Panc1 (cell line): ENCODE data around the gene ARHGEF10L. TPM values are rescaled to one million over a fixed set of nuclear protein-coding genes. Genes with fewer than 3 reads are reported as not detected.

Source experiments
- ATAC-seq: fragments of 200-7000 bp; cut with Tn5 transposase; 2 replicates; pipeline ENCODE4 v1.9.1; 2020; ENCODE audit warnings: mild to moderate bottlenecking, moderate library complexity
- BruUV-seq: library from RNA; stranded (reverse); fragments of 400-500 nt; replicated peaks from 2 replicates; lab custom pipeline; 2021; lab: Mats Ljungman, UMichigan
- CTCF ChIA-PET: fragments of 300-600 bp; sonication (Branson Sonifier 250); formaldehyde crosslinking; loops from one replicate; lab custom pipeline; 2022; ENCODE audit warnings: antibody characterized with exemption; lab: Charles Lee
- POLR2A ChIA-PET: fragments of 300-600 bp; sonication (Branson Sonifier 250); formaldehyde crosslinking; loops from one replicate; lab custom pipeline; 2022; ENCODE audit warnings: antibody characterized with exemption; lab: Charles Lee
- DNase-seq: peaks from one replicate; pipeline ENCODE4 v3.0.0-alpha.2; 2010; ENCODE audit warnings: low read depth, low spot score
- H3K27ac ChIP-seq: 2 replicates; pipeline ENCODE4 v1.5.1; 2011; ENCODE audit warnings: mild to moderate bottlenecking, low read length, inconsistent platforms
- H3K27me3 ChIP-seq: fragments of 200-500 bp; sonication (Bioruptor generic); 2 replicates; pipeline ENCODE4 v1.6.0; 2014; ENCODE audit warnings: low read length, inconsistent platforms; ENCODE audit not compliant: control insufficient read depth, insufficient read depth
- H3K36me3 ChIP-seq: fragments of 200-500 bp; sonication (Bioruptor generic); 2 replicates; pipeline ENCODE4 v1.5.1; 2014; ENCODE audit warnings: inconsistent platforms, mild to moderate bottlenecking, low read length, moderate library complexity; ENCODE audit not compliant: control insufficient read depth, insufficient read depth
- H3K4me1 ChIP-seq: 2 replicates; pipeline ENCODE4 v1.5.1; 2011; ENCODE audit warnings: inconsistent platforms, mild to moderate bottlenecking, low read length, moderate library complexity; ENCODE audit not compliant: control insufficient read depth, insufficient read depth
- H3K4me3 ChIP-seq, 2 experiments: 2 replicates each; pipeline ENCODE4 v1.5.1; 2011 to 2012; ENCODE audit warnings: low read depth in 2 of 2, low read length in 2 of 2, mild to moderate bottlenecking in 2 of 2, inconsistent platforms in 1 of 2, moderate library complexity in 1 of 2
- H3K9me3 ChIP-seq: fragments of 200-500 bp; sonication (Bioruptor generic); 2 replicates; pipeline ENCODE4 v1.5.1; 2014; ENCODE audit warnings: low read depth, mild to moderate bottlenecking, inconsistent platforms, low read length, moderate library complexity; ENCODE audit not compliant: control insufficient read depth, insufficient read depth
- CTCF ChIP-seq: fragments of 450-650 bp; IDR thresholded peaks from 2 replicates; pipeline ENCODE4 v1.5.1; 2017; ENCODE audit warnings: mild to moderate bottlenecking
- POLR2AphosphoS5 ChIP-seq: IDR thresholded peaks from 2 replicates; pipeline ENCODE4 v1.6.1; 2012; ENCODE audit warnings: mild to moderate bottlenecking, low read depth, low read length, moderate library complexity
- REST ChIP-seq, 2 experiments: IDR thresholded peaks; 2 replicates each; pipeline ENCODE4 v1.6.1; 2011 to 2012; ENCODE audit warnings: low read depth in 2 of 2, control low read depth in 1 of 2, low read length in 1 of 2, mild to moderate bottlenecking in 1 of 2, moderate library complexity in 1 of 2; ENCODE audit not compliant: insufficient read depth in 1 of 2
- SIN3A ChIP-seq: IDR thresholded peaks from 2 replicates; pipeline ENCODE4 v1.6.1; 2012; ENCODE audit warnings: low read depth, mild to moderate bottlenecking, low read length, moderate library complexity, borderline replicate concordance; ENCODE audit not compliant: insufficient read depth
- TCF7L2 ChIP-seq: IDR thresholded peaks from 2 replicates; pipeline ENCODE4 v1.6.1; 2011; ENCODE audit warnings: mild to moderate bottlenecking, low read depth, low read length, inconsistent platforms
- in situ Hi-C: cut with HindIII; loops from 2 replicates; pipeline ENCODE4 v1.10.0; 2016; ENCODE audit warnings: low sequenced_read_pairs, low pct_unique_long_range_greater_than_20kb
- intact Hi-C: fragments of 100-400 bp; cut with micrococcal nuclease; formaldehyde crosslinking; loops from one replicate; pipeline ENCODE4 v1.10.0; 2022; ENCODE audit not compliant: unreplicated experiment
- total RNA-seq: library from RNA; stranded (reverse); gene quantifications from one replicate; pipeline ENCODE4 v1.2.1, GENCODE V29; 2021; ENCODE audit not compliant: unreplicated experiment

ARHGEF10L gene
- total RNA-seq, 1 experiment from 2014 or later, result 5.9 TPM

DNA sequence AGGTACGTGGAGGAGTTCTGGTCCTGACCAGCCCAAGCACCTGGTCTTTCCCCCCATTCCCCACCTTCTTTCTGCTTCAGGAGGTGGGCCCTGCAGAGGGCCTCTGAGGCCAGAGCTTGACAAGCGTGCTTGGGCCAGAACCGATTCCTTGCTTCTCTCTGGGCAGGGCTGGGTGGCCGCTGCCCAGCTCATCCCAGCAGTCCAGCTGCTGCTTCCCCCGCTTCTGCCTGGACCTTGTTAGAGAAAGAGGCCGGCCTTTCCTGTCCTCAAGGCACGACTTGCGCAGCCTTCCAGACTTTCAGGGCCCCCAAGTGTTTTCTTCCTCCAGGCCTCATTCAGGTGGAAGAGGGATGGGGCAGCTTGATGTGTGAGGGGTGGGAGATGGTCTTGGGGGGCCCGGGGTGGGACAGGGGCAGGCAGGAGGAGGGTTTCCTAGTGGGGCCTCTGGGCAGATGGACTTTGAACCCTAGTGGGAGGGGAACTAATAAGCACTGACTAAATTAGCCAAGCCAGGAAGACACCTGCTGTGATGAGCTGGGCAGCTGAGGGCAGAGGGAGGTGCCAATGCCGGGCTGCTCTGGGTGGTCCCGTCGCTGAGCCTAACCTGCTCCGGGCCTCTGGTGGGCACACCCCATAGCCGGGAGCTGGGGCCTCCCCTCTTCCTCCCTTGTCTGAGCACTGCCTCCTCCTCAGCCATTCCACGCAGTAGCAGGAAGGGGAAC lies 36.5 kb downstream of the ARHGEF10L start:
- H3K27ac ChIP-seq, result no peak overlapping the region
- ATAC-seq (no peak), DNase-seq (no peak)

GRCh38 chr1:17576519-17576853 lies 37.0 kb downstream of the ARHGEF10L start:
- Histone ChIP-seq H3K27me3 (no peaks in the 10 kb centered on the region), H3K4me3 (no peak overlapping the region), H3K27ac (no peak overlapping the region), H3K9me3 (no peaks in the 10 kb centered on the region), H3K4me1 (no peaks in the 10 kb centered on the region), H3K36me3 (no peaks in the 10 kb centered on the region)
- no TSS peak for BruUV-seq
- DNase-seq (no peak), ATAC-seq (no peak)
- in situ Hi-C loops, result no loop called here
- POLR2A ChIA-PET, result interaction anchor here (0.6 kb wide), 1 partner anchor 28 kb away, joined by 6 read pairs; no protein-coding TSS in a partner anchor
- TF ChIP-seq TCF7L2, result no peak
- intact Hi-C loops, result no loop called here
- CTCF ChIA-PET, result no interaction called here

More for the DNA sequence above, 36.5 kb downstream of the ARHGEF10L start:
- POLR2A ChIA-PET, result interaction anchor here (0.6 kb wide), 1 partner anchor 28 kb away, joined by 6 read pairs; no protein-coding TSS in a partner anchor
- intact Hi-C loops (no loop called here), in situ Hi-C loops (no loop called here)
- Histone ChIP-seq H3K4me1 (no peaks in the 10 kb centered on the region), H3K4me3 (no peak overlapping the region), H3K27me3 (no peaks in the 10 kb centered on the region), H3K9me3 (no peaks in the 10 kb centered on the region), H3K36me3 (no peaks in the 10 kb centered on the region)
- CTCF ChIA-PET, result interaction anchor here (1.9 kb wide), 1 partner anchor 31 kb away, joined by 20 read pairs; no protein-coding TSS in a partner anchor
- no TSS peak for BruUV-seq
- TF ChIP-seq POLR2AphosphoS5 (no peak), CTCF (no peak)

DNA sequence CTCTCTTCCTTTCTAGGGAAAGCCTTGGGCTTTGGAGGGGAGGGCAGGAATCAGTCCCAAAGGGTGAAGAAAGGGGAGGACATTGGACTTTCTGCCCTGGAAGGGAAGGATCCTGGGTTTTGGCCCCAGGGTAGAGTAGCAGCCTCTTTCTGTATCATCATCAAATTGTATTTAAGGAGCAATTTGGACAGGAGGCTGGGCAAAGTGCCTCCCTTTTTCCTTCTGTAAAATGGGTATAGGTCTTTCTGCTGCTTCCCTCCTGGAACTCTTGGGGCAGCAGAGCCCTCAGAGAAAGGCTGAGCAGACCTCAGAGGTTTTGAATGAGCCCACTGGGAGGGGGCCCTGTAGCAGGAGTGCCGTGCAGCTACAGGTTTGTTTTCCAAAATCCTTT lies 38.4 kb downstream of the ARHGEF10L start:
- CTCF ChIA-PET, result no interaction called here
- POLR2A ChIA-PET, result no interaction called here
- in situ Hi-C loops, result no loop called here
- Histone ChIP-seq H3K36me3 (no peaks in the 10 kb centered on the region), H3K27me3 (no peaks in the 10 kb centered on the region), H3K4me1 (peaks cover 7% of the 10 kb centered on the region), H3K9me3 (no peaks in the 10 kb centered on the region), H3K4me3 (no peak overlapping the region), H3K27ac (no peak overlapping the region)
- intact Hi-C loops, result no loop called here
- ATAC-seq (no peak), DNase-seq (no peak)
- no TSS peak for BruUV-seq
- no peak for TF ChIP-seq SIN3A
- TF ChIP-seq POLR2AphosphoS5, result no peak
- TF ChIP-seq TCF7L2, result no peak
- TF ChIP-seq CTCF, result no peak
- TF ChIP-seq REST (IDR thresholded peaks at IDR 0.05; ENCODE audit: insufficient read depth in 1 of 2, low read depth in 2 of 2, low read length in 1 of 2), result no peak
